OCI-LY1 (cell line): ENCODE measurements around the gene ADAM12.

ENCODE experiments used
- H2AFZ ChIP-seq: fragments of 200-600 bp; sonication (generic), shearing (Covaris generic); 2 replicates; pipeline ENCODE4 v1.6.0; 2014; ENCODE audit warnings: antibody characterized with exemption, mild to moderate bottlenecking, low read length
- H3F3A ChIP-seq: fragments of 200-600 bp; sonication (generic), shearing (Covaris generic); 2 replicates; pipeline ENCODE4 v1.6.0; 2014; ENCODE audit warnings: mild to moderate bottlenecking, antibody characterized with exemption, low read length, moderate library complexity; ENCODE audit not compliant: insufficient read depth
- H3K27ac ChIP-seq: fragments of 200-600 bp; sonication (generic); 2 replicates; pipeline ENCODE4 v1.5.1; 2014; ENCODE audit warnings: low read length, mixed run types, mild to moderate bottlenecking, low read depth; ENCODE audit not compliant: poor library complexity, severe bottlenecking
- H3K27me3 ChIP-seq: fragments of 200-600 bp; sonication (generic); 2 replicates; pipeline ENCODE4 v1.6.0; 2014; ENCODE audit warnings: antibody characterized with exemption, mild to moderate bottlenecking, low read length, moderate library complexity; ENCODE audit not compliant: insufficient read depth
- H3K36me3 ChIP-seq: fragments of 200-600 bp; sonication (generic); 2 replicates; pipeline ENCODE4 v1.6.1; 2014; ENCODE audit warnings: mild to moderate bottlenecking, antibody characterized with exemption, low read length, moderate library complexity, mixed read lengths; ENCODE audit not compliant: insufficient read depth
- H3K4me1 ChIP-seq: fragments of 200-600 bp; sonication (generic); 2 replicates; pipeline ENCODE4 v1.5.1; 2014; ENCODE audit warnings: mild to moderate bottlenecking, low read length, moderate library complexity; ENCODE audit not compliant: insufficient read depth, severe bottlenecking
- H3K4me2 ChIP-seq: fragments of 200-600 bp; sonication (generic), shearing (Covaris generic); 2 replicates; pipeline ENCODE4 v1.6.1; 2014; ENCODE audit warnings: low read length
- H3K4me3 ChIP-seq: fragments of 200-600 bp; sonication (generic); 2 replicates; pipeline ENCODE4 v1.5.1; 2014; ENCODE audit warnings: low read length, low read depth, mild to moderate bottlenecking, mixed read lengths; ENCODE audit not compliant: poor library complexity, severe bottlenecking
- H3K79me2 ChIP-seq: fragments of 200-600 bp; shearing (Covaris generic); 2 replicates; pipeline ENCODE4 v1.6.1; 2016; ENCODE audit warnings: mixed run types, low read length, mixed read lengths; ENCODE audit not compliant: insufficient read depth
- H3K9ac ChIP-seq: fragments of 200-600 bp; sonication (generic), shearing (Covaris generic); 2 replicates; pipeline ENCODE4 v1.6.1; 2014; ENCODE audit warnings: mild to moderate bottlenecking, low read length, mixed read lengths
- H3K9me2 ChIP-seq: fragments of 200-600 bp; sonication (generic), shearing (Covaris generic); 2 replicates; pipeline ENCODE4 v1.6.1; 2014; ENCODE audit warnings: low read depth, mild to moderate bottlenecking, low read length, mixed read lengths
- H3K9me3 ChIP-seq: fragments of 200-600 bp; shearing (Covaris generic); 2 replicates; pipeline ENCODE4 v1.6.1; 2014; ENCODE audit warnings: low read length, mixed read lengths
- H4K20me1 ChIP-seq: fragments of 200-600 bp; sonication (generic), shearing (Covaris generic); 2 replicates; pipeline ENCODE4 v1.6.0; 2016; ENCODE audit warnings: mild to moderate bottlenecking, low read length; ENCODE audit not compliant: insufficient read depth
- CTCF ChIP-seq: fragments of 200-600 bp; sonication (generic), shearing (Covaris generic); IDR thresholded peaks from 2 replicates; pipeline ENCODE4 v1.5.1; 2017; ENCODE audit warnings: mild to moderate bottlenecking, antibody characterized with exemption, low read length, moderate library complexity, mixed read lengths
- EZH2 ChIP-seq: fragments of 200-600 bp; sonication (generic), shearing (Covaris generic); IDR thresholded peaks from 2 replicates; pipeline ENCODE4 v1.8.0; 2017; ENCODE audit warnings: borderline replicate concordance, mixed run types, mild to moderate bottlenecking, antibody characterized with exemption, low read length, moderate library complexity, mixed read lengths

ADAM12 gene

DNA sequence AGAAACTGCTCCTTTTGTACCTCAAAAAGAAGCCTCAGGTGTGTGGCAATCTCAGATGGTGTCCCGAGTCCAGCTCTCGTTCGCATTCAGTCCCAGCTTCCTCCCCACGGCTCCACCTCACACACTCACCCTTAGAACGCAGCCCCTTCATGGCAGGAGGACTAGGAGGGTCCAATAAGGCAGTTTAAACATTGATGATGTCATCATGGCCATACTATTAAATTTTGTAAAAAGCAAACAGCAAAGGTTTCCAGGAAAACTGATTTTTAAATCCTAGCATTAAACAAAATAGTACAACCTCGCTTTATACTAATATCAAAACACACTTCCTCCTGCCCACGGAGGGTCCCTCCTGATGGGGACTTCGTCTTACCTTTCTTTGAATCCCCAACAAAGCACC is 133.0 kb downstream of the ADAM12 start:
- no peak overlapping the region for H3K4me2 ChIP-seq
- no peaks in the 10 kb centered on the region for H3K27me3 ChIP-seq
- no peaks in the 10 kb centered on the region for H3K79me2 ChIP-seq
- no peaks in the 10 kb centered on the region for H3K9me3 ChIP-seq
- TF ChIP-seq CTCF = no peak
- TF ChIP-seq EZH2 = no peak
- H4K20me1 ChIP-seq = no peaks in the 10 kb centered on the region
- H3K27ac ChIP-seq = no peak overlapping the region
- H3K9ac ChIP-seq = no peak overlapping the region
- no peak overlapping the region for H3K4me3 ChIP-seq
- no peak overlapping the region for H2AFZ ChIP-seq
- no peaks in the 10 kb centered on the region for H3F3A ChIP-seq
- H3K9me2 ChIP-seq = no peaks in the 10 kb centered on the region
- no peaks in the 10 kb centered on the region for H3K4me1 ChIP-seq
- H3K36me3 ChIP-seq = no peaks in the 10 kb centered on the region

DNA sequence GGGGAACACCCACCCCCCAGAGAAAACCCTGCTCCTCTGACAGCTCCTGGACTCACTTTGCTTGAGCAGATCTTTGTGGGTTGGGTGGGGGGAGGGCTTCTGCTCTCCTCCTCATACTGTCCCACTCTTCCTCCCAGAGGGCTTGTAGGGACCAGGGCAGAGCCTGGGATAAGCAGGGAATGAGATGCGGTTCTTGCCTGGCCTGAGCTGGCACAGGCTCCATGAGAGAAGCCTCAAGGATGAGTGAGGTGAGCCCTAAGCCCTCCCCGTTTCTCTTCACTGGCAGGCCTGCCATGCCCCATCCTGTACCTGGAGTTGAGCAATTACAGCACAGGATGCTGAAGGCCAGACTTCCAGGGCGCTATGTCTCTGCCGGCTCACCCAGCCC is 134.7 kb downstream of the ADAM12 start:
- no peaks in the 10 kb centered on the region for H3K27me3 ChIP-seq
- H3K4me1 ChIP-seq = no peaks in the 10 kb centered on the region
- no peak overlapping the region for H2AFZ ChIP-seq
- H3F3A ChIP-seq = no peaks in the 10 kb centered on the region
- H4K20me1 ChIP-seq = no peaks in the 10 kb centered on the region
- no peaks in the 10 kb centered on the region for H3K9me3 ChIP-seq
- H3K9me2 ChIP-seq = no peaks in the 10 kb centered on the region
- no peak overlapping the region for H3K9ac ChIP-seq
- H3K79me2 ChIP-seq = no peaks in the 10 kb centered on the region
- no peak overlapping the region for H3K4me3 ChIP-seq
- H3K36me3 ChIP-seq = no peaks in the 10 kb centered on the region
- no peak overlapping the region for H3K27ac ChIP-seq
- H3K4me2 ChIP-seq = no peak overlapping the region
- TF ChIP-seq CTCF (no peak), EZH2 (no peak)

GRCh38 chr10:126252884-126253610 is 135.2 kb downstream of the ADAM12 start:
- Histone ChIP-seq H3K9me3 (no peaks in the 10 kb centered on the region), H3K27me3 (no peaks in the 10 kb centered on the region), H3K27ac (no peak overlapping the region), H3K36me3 (no peaks in the 10 kb centered on the region), H3K4me1 (no peaks in the 10 kb centered on the region), H4K20me1 (no peaks in the 10 kb centered on the region), H2AFZ (no peak overlapping the region), H3K4me2 (no peak overlapping the region), H3K9me2 (no peaks in the 10 kb centered on the region), H3K4me3 (no peak overlapping the region), H3K9ac (no peak overlapping the region), H3K79me2 (no peaks in the 10 kb centered on the region), H3F3A (no peaks in the 10 kb centered on the region)
- no peak for TF ChIP-seq EZH2
- no peak for TF ChIP-seq CTCF
